Natural killer cell (primary cell): ENCODE results near the gene PAH. TPM values are rescaled to one million over a fixed set of nuclear protein-coding genes. Genes with fewer than 3 reads are reported as not detected.

Source experiments
- ATAC-seq, 3 donors: fragments of 150-1000 bp in 2 of 3; fragments of 200-7000 bp in 1 of 3; cut with Tn5 transposase; 1 replicate in 1 of 3; 2 replicates in 2 of 3; pipeline ENCODE4 v1.10.0; 2021; ENCODE audit warnings: mild to moderate bottlenecking in 2 of 3, moderate library complexity in 2 of 3
- DNase-seq, 2 donors: peaks; one replicate each; pipeline versions ENCODE4 v3.0.0 to v3.0.0-alpha.2; 2013 to 2021; ENCODE audit warnings: mixed read lengths in 1 of 2
- H3K27ac ChIP-seq: one replicate; pipeline ENCODE4 v1.5.1; 2013; ENCODE audit warnings: mild to moderate bottlenecking, low read length
- H3K27me3 ChIP-seq: one replicate; pipeline ENCODE4 v1.6.1; 2013; ENCODE audit warnings: low read length; ENCODE audit not compliant: control insufficient read depth, insufficient read depth
- H3K36me3 ChIP-seq: one replicate; pipeline ENCODE4 v1.6.1; 2013; ENCODE audit warnings: low read length; ENCODE audit not compliant: control insufficient read depth, insufficient read depth
- H3K4me1 ChIP-seq: one replicate; pipeline ENCODE4 v1.6.1; 2013; ENCODE audit warnings: low read length; ENCODE audit not compliant: control insufficient read depth, insufficient read depth
- H3K4me3 ChIP-seq: one replicate; pipeline ENCODE4 v1.5.1; 2013; ENCODE audit warnings: low read length
- H3K9me3 ChIP-seq: one replicate; pipeline ENCODE4 v1.6.1; 2013; ENCODE audit warnings: low read length; ENCODE audit not compliant: control insufficient read depth, insufficient read depth
- H3K27ac Mint-ChIP-seq, 2 donors: one replicate each; pipeline ENCODE4 v1.8.0; 2022; ENCODE audit warnings: mild to moderate bottlenecking in 2 of 2, mixed read lengths in 2 of 2, moderate library complexity in 1 of 2
- H3K27me3 Mint-ChIP-seq, 2 donors: one replicate each; pipeline ENCODE4 v1.8.0; 2022; ENCODE audit warnings: low read depth in 2 of 2, mixed read lengths in 2 of 2
- H3K36me3 Mint-ChIP-seq: one replicate; pipeline ENCODE4 v1.8.0; 2022; ENCODE audit warnings: mixed read lengths
- H3K4me1 Mint-ChIP-seq, 2 donors: one replicate each; pipeline ENCODE4 v1.8.0; 2022; ENCODE audit warnings: mixed read lengths in 2 of 2
- H3K4me3 Mint-ChIP-seq: one replicate; pipeline ENCODE4 v1.8.0; 2022; ENCODE audit warnings: mild to moderate bottlenecking, moderate library complexity, mixed read lengths
- H3K9me3 Mint-ChIP-seq, 2 donors: one replicate each; pipeline ENCODE4 v1.8.0; 2022; ENCODE audit warnings: mixed read lengths in 2 of 2
- WGBS: methylation state at CpG from one replicate; pipeline ENCODE4 v1.1.7; 2013; ENCODE audit warnings: missing lambda C conversion rate; ENCODE audit not compliant: insufficient coverage; 5-methylcytosine and 5-hydroxymethylcytosine counted together
- intact Hi-C: fragments of 100-400 bp; cut with micrococcal nuclease; formaldehyde crosslinking; loops from one replicate; pipeline ENCODE4 v1.14.2; 2022
- total RNA-seq, 4 donors: library from RNA; stranded (reverse); fragments of 120-200 nt in 1 of 4; gene quantifications; one replicate each; pipeline versions ENCODE4 v1.2.3 to v1.2.4, GENCODE V29; 2013 to 2022
- TF ChIP-seq, protein P1 (sequence below): fragments of 200-600 bp; IDR thresholded peaks from one replicate; pipeline ENCODE4 v1.8.0; 2022; ENCODE audit warnings: antibody characterized with exemption

PAH gene
- total RNA-seq, 3 donors from 2014 or later (not counting 1 experiment from before 2014, with no cell fraction given) = not detected

DNA sequence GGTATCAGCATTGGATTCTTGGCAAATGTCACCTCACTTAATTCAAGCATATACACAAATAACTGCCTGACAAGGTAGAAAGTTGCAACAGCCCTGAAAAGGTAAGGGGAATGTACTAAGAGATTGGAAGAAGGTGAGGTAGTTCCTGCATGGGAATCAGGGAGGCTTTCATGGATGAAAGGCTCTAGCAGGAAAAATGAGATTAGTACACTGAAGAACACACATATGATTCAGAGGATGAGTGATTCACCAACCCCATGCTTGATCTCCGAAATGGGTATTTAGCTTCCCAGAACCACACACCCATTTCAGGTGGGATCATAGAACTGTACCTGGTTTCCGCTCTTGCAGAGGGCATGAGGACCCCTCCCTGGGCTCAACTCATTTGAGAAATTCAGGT, 65.8 kb downstream of the PAH start:
- 85% methylated on average over 2 of the region's 2 CpGs for WGBS

DNA sequence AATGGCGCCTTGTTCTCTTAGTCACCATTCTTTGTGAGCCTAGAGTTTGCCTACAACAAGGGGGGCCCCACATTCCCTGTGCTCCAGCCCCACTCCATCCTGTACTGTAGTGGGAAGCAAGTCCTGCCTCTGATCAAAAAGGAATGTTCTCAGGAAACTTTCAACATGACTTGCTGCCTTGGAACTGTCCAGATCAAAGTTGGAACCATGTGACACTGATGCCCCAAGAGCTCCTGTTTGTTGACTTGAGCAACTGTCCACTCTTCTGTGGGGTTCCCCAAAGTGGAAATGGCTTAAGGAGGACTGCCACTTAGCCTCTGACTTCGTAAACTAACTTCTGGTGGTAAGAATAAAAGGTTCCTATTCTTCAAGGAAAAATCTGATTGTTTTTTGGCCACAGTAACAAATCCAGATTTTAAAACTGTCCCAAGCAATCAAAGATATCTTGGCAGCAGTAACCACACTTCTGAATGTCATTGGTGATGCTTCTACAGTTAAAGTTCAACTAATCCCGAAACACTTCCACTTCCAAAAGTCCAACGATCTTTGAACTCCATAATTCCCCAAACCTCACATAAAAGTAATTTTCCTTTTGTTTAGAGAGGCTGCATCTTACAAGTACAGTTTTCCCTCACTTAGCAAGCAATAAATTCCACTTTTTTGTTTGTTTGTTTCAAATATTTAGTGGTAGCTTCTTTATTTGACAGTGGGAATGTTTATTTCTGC, 67.2 kb downstream of the PAH start:
- Mint-ChIP-seq H3K36me3 (no peaks in the 10 kb centered on the region), H3K4me3 (no peak overlapping the region), H3K9me3 (peaks cover 0 to 8% of the 10 kb centered on the region in 2 donors), H3K27me3 (peaks cover 0 to 1% of the 10 kb centered on the region in 2 donors), H3K4me1 (no peaks in the 10 kb centered on the region), H3K27ac (no peak overlapping the region)
- DNase-seq (no peak), ATAC-seq (no peak)
- intact Hi-C loops = no loop called here
- H3K36me3 ChIP-seq = no peaks in the 10 kb centered on the region
- H3K27me3 ChIP-seq = no peaks in the 10 kb centered on the region
- H3K9me3 ChIP-seq = no peaks in the 10 kb centered on the region
- 57% methylated on average over 2 of the region's 4 CpGs for WGBS
- no peaks in the 10 kb centered on the region for H3K4me1 ChIP-seq
- TF ChIP-seq, protein P1, sequence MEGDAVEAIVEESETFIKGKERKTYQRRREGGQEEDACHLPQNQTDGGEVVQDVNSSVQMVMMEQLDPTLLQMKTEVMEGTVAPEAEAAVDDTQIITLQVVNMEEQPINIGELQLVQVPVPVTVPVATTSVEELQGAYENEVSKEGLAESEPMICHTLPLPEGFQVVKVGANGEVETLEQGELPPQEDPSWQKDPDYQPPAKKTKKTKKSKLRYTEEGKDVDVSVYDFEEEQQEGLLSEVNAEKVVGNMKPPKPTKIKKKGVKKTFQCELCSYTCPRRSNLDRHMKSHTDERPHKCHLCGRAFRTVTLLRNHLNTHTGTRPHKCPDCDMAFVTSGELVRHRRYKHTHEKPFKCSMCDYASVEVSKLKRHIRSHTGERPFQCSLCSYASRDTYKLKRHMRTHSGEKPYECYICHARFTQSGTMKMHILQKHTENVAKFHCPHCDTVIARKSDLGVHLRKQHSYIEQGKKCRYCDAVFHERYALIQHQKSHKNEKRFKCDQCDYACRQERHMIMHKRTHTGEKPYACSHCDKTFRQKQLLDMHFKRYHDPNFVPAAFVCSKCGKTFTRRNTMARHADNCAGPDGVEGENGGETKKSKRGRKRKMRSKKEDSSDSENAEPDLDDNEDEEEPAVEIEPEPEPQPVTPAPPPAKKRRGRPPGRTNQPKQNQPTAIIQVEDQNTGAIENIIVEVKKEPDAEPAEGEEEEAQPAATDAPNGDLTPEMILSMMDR = no peak
- no peak overlapping the region for H3K27ac ChIP-seq
- no peak overlapping the region for H3K4me3 ChIP-seq

More for the DNA sequence above, 65.8 kb downstream of the PAH start:
- DNase-seq (no peak), ATAC-seq (no peak)
- H3K36me3 Mint-ChIP-seq = no peaks in the 10 kb centered on the region
- Histone ChIP-seq H3K4me1 (no peaks in the 10 kb centered on the region), H3K4me3 (no peak overlapping the region), H3K9me3 (no peaks in the 10 kb centered on the region), H3K27ac (no peak overlapping the region), H3K36me3 (no peaks in the 10 kb centered on the region), H3K27me3 (no peaks in the 10 kb centered on the region)
- intact Hi-C loops = no loop called here
- peaks cover 0 to 8% of the 10 kb centered on the region in 2 donors for H3K9me3 Mint-ChIP-seq
- H3K27ac Mint-ChIP-seq = no peak overlapping the region
- H3K4me1 Mint-ChIP-seq = no peaks in the 10 kb centered on the region
- H3K27me3 Mint-ChIP-seq = no peaks in the 10 kb centered on the region
- no peak overlapping the region for H3K4me3 Mint-ChIP-seq
- TF ChIP-seq, protein P1 = no peak

DNA sequence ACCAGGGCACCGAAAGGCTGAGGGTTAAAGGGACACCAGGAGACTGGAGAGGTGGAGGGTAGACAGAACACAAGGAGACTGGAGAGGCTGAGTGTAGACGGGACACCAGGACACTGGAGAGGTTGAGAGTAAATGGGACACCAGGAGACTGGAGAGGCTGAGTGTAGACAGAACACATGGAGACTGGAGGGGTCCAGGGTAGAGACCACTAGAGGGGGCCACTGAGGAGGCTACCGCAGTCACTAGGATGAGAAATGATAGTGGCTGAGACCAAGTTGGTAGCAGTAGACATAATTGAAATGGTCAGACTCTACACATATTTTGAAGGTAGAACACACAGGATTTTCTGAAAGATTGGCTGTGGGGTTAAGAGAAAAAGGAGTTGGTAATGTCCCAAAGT, 68.2 kb downstream of the PAH start:
- DNase-seq (no peak), ATAC-seq (no peak)
- WGBS = 91% methylated on average over 3 of the region's 3 CpGs
- Mint-ChIP-seq H3K4me3 (no peak overlapping the region), H3K9me3 (peaks cover 0 to 8% of the 10 kb centered on the region in 2 donors), H3K27me3 (peaks cover 0 to 2% of the 10 kb centered on the region in 2 donors), H3K27ac (no peak overlapping the region), H3K36me3 (no peaks in the 10 kb centered on the region), H3K4me1 (no peaks in the 10 kb centered on the region)
- Histone ChIP-seq H3K27ac (no peak overlapping the region), H3K27me3 (no peaks in the 10 kb centered on the region), H3K4me1 (no peaks in the 10 kb centered on the region), H3K36me3 (no peaks in the 10 kb centered on the region), H3K9me3 (no peaks in the 10 kb centered on the region), H3K4me3 (no peak overlapping the region)
- TF ChIP-seq, protein P1 = no peak
- intact Hi-C loops = no loop called here

DNA sequence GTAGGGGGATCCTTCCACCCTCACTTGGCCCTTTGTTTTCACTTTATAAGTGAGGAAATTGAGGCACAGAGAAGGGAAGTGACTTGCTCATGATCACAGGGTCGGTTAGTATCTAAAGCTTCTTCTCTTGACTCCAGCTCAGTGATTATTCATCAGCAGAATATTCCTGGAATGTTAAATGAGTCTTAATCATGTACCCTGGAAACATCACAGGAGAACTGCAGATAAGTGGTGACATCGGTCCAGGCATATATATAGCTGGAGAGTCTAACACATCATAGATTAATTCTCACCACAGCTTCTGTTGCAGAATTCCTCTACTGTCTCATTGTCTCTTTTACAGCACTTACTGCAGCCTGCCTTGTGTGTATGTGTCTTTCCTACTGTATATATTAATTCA, 69.9 kb downstream of the PAH start:
- peaks cover 0 to 8% of the 10 kb centered on the region in 2 donors for H3K9me3 Mint-ChIP-seq
- H3K36me3 ChIP-seq = no peaks in the 10 kb centered on the region
- H3K4me1 ChIP-seq = no peaks in the 10 kb centered on the region
- no peak overlapping the region for H3K4me3 Mint-ChIP-seq
- H3K27me3 Mint-ChIP-seq = peaks cover 0 to 2% of the 10 kb centered on the region in 2 donors
- H3K27ac Mint-ChIP-seq = no peak overlapping the region
- no peak overlapping the region for H3K4me3 ChIP-seq
- 80% methylated on average over 2 of the region's 2 CpGs for WGBS
- intact Hi-C loops = no loop called here
- DNase-seq (no peak), ATAC-seq (no peak)
- H3K27ac ChIP-seq = no peak overlapping the region
- H3K9me3 ChIP-seq = no peaks in the 10 kb centered on the region
- no peaks in the 10 kb centered on the region for H3K4me1 Mint-ChIP-seq
- TF ChIP-seq, protein P1 = no peak
- no peaks in the 10 kb centered on the region for H3K27me3 ChIP-seq
- no peaks in the 10 kb centered on the region for H3K36me3 Mint-ChIP-seq
